Measurements from ENCODE around the gene LITAFD.

Gene LITAFD

DNA sequence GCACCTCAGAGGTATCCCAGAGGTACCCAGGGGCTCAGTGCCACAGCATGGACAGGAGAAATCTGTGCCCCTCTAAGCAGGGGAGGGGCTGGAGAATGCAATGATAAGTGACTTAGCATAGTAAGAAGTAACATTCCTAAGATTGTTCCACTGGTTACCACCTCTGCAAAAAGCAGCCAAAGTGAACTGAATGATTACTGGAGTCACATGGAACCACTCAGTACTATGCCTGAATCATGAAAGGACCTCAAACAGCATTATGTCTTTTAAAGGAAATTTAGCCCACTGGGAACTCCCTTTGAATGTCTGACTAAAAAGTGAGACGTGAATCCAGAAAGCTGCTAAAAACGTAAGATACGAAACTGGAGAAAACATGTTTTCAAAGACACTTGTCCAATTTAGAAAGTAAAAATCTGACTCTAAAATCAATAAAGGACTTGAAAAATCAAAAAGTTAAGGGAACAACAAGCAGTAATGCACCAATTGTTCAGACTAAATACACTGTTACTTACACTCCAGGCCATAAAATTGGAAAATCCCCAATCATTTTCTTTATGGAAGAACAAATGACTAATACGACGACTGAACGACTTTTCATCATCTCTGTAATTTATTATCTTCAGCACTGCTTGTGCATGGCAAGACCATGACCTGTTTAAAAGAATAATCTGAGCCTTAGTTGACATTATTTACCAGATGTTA lies 38.6 kb downstream of the LITAFD start:
- DNase-seq (ENCODE audit: low spot score) = no peak

DNA sequence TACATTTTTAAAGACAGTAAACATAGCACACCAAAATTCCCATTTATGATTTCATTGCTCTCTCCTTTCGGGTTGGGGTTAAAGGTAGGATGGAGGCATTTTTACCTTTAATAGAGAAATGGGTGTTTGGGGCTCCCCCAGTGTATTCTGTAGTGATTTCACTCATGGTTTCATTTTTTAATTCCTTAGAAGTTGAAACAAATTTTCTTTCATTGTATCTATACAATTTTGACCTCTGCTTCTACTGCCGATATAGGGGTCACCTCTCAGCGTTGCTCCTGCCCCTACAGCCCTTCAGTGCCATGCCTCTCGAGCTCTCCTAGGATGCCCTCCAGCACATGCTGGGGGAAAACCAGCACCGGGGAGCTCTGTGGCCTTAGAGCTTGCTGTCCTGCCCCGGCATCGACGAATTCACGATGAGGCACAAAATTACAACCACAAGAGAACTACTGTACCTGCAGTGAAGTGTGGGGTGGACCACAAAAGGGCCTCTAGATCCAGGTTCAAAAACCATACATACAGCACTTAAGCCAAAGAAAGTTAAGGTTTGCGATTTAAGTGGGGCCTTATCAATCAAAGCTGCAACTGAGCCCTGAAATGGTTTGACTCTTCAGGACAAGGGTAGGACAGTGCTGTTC lies 39.3 kb downstream of the LITAFD start:
- DNase-seq (ENCODE audit: low spot score) = no peak

DNA sequence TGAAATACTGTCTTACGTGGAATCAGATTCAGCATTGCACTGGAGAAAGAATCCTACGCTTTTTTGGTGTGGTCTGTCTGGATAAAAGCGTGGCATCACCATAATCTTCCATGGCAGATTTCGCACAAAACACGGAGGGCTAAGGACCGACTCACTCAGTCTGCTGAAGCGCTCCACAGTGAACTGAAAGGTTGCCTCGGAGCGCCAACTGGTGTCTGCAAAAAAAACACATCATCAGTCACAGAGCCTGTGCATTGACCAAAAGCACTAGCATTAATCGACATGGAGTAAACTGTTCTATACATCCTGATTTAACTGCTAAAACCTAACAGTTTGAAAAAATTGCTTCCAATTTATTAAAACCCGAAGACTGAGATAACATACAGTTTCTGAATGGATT lies 41.0 kb downstream of the LITAFD start:
- DNase-seq (ENCODE audit: low spot score) = no peak

- no peak for DNase-seq (ENCODE audit: low spot score)
Measured at GRCh38 chr16:8924214-8924613, 42.1 kb downstream of the LITAFD start.

GRCh38 chr16:8925455-8925854 lies 43.3 kb downstream of the LITAFD start:
- DNase-seq (ENCODE audit: low spot score) = no peak

GRCh38 chr16:8926827-8927226 lies 44.7 kb downstream of the LITAFD start:
- no peak for DNase-seq (ENCODE audit: low spot score)

- DNase-seq (ENCODE audit: low spot score) = no peak
Measured at GRCh38 chr16:8928467-8928957, 46.4 kb downstream of the LITAFD start.

- DNase-seq (ENCODE audit: low spot score) = no peak
Measured at GRCh38 chr16:8929086-8929748, 47.1 kb downstream of the LITAFD start.

DNA sequence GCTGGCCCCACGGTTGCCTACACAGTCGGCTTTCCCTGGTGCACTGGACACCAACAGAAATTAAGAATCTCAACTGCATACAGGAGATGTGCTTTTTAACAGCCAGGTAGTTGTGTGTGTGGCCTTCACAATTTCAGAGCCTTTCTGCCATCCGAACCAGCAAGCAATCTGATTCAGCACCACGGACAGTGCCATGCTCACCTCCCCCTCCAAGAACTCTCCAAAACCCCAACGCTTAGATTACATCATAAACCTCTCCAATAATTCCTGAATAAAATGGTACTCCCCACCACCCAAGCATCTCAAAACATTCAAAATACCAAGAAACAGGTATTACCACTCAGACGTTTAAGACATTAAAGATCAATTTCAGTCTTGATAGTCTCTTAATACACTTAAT lies 49.7 kb downstream of the LITAFD start:
- no peak for DNase-seq (ENCODE audit: low spot score)

GRCh38 chr16:8934601-8935000 lies 52.5 kb downstream of the LITAFD start:
- DNase-seq (ENCODE audit: low spot score) = no peak

Data from LoVo (cell line).